Activated effector memory CD4-positive, alpha-beta T cell treated with Interleukin-2 at 50 U/mL for 16 hours (primary cell): Measurements from ENCODE around the gene MECP2.
A peak's percentile ranks its signal among the peaks of the same experiment; 100 is the strongest.

Experiments used
- DNase-seq: peaks from one replicate; pipeline ENCODE4 v3.0.0-alpha.2; 2020

The MECP2 gene

DNA sequence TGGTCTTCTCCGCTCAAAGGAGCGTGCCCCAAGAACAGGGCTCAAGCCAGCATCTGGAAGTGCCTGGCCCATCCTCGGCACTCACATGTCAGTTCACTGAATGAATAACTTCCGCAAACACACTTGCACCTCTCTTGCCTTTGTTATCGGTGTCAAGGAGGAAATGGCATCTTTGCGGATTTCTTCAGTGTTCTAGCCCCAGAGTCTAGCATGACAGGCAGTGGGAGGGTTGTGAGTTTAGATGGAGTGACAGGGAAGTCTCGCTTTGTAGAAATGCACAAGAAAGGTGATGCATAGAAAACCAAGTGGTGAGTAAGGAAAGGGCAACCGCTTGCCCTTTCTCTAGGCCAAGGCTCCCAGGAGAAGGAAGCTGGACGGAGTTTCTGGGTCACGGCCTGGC is 17.6 kb upstream of the MECP2 start:
- no peak for DNase-seq

DNA sequence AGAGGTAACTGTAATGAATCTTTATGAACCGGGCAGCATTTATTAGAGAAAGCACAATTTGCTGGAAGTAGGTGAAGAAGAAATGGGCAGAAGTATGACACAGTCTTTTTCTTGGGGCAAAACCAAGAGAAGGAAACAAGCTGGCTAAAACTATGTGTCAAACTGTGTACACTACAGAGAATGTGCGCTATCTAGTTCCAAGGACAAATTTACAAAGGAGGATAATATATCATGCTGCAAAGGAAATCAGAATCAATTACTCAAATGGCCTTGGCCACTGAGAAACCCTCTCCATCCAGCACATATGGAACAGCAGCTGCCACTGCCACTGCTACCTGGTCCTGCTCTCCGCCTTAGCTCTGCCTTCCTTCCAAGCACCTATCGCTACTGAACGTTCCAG is 17.1 kb upstream of the MECP2 start:
- DNase-seq, result no peak

DNA sequence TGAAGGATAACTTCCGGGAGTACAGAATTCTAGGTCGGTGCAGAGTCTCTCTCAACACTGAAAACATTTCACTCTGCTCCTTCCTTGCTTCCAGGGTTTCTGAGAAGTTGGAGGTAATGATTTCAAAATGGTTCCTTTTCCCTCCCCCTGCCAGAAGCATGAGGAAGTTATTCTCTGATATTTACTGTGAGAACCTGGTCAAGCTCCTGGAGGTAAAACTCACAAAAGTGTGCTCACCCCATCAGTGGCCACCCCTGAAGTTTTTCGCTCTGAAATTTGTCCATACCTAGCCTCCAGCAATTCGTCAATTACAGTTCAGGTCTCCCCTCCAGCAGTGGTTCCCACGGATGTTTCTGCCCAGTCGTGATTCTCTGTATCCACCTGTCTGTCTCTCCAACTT is 16.2 kb upstream of the MECP2 start:
- no peak for DNase-seq

DNA sequence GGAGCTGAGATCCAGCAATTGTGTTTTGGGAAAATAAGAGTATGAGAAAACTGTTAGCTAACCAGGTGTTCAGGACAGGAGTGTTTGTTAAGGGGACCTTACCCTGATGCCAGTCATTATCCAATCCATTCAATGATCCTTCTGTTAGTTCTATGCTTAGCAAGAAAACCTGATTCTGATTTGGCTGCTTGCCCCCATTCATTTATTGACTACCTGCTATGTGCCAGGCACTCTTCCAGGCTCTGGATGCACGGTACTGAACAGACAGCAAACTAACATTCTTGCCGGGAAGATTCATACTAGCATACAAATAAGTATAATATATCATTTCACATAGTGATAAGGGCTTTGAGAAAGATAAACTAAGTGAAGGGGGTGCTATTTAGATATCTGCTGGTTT is 1.0 kb upstream of the MECP2 start:
- DNase-seq, result no peak

DNA sequence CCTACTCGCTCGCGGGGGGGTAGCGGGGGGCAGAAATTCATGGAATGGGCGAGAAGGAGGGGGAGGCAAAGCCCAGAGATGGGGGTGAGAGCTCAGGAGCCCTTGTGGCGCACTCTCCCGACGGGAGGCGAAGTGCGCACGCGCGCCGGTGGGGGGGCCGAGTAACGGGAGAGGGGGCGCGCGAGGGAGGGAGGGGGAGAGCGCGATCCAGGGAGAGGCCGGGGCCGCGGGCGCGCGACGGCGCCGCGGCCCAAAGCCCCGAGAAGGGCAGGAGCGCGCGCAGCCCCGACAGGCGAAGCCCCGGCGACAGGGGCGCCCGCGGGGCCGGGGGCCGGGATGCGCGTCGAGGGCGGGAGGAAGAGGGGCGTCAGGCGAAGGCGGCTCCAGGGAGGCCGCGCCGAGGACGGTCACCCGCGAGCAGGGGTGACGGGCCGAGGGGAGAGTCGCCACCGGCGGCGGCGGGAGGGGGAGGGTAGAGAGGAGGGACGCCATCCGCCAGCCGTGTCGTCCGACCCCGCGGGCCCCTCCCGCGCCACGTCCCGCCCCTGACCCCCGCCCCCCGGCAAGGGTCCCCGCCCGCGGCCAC is 421 bp downstream of the MECP2 start:
- peak; percentile 48 for DNase-seq

DNA sequence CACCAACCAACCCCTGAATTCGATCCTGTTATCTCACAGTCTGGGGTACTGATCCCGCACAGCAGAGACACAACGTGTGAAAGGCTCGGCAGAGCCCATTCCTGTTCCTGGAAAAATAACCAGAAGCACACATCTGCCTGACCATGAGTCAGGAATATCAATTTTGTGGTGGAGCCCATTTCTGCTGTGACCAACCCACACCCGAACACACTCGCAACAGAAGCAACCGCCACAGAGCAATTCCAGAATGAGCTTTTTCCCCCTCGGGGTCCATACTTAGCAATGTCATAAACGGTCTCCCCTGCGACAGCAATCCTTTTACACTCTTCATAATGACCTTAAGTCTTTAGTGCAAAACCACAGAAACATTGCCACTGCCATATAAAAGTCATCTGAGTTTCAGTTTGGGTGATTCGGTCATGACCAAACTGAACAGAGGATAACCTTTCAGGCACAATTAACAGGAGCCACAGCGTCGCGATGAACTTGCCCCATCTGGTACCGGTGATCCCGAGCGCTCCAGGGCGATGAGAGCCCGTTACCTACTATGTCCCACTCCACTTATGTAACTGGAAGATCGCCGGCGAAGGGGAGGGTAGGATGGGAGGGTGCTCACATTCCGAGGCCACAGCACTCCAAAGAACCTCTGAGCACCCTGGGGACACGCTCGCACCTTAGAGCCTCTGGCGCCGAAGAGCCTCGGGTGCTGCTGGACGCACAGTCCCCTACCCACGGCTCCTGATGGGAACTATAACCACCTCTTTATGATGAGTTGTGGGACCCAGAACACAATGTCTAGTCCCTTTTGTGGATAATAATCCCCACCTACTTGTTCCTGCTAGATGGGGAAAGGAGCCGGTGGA is 1.1 kb downstream of the MECP2 start:
- no peak for DNase-seq

DNA sequence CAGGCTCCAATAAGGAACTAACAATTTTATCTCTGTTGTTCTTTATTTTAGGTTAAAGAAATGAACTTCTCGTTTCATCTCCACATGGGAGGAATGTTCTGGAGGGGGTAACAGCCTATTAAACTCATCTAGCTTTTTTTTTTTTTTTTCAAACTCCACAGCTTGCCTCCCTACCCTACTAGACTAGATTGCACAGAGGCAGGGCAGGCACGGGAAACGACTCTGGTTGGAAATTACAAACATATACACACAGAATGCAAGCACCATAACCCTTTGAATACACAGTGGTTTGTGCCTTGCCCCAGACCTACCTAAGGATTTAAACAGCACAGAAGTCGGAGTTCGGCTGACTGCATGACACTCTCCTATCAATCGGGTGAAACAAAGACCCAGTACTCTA is 2.7 kb downstream of the MECP2 start:
- DNase-seq, result no peak

DNA sequence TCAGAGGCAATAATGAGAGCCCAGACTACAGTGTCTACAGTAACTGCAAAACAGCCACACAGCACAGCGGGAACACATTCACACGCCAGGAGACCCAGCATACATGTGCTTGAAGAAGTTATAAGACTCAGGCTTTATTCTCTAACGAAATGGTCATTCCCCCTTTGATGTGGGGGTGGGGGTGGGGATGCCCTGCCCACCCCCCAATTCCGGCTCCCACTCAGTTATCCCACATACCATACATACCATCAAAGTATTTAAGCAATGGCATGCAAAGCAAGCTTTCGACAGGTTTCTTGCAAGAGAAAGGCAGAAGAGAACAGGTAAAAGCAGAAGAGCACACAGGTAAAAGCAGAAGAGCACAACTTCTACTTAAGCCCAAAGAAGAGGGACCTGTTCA is 3.6 kb downstream of the MECP2 start:
- DNase-seq, result no peak

DNA sequence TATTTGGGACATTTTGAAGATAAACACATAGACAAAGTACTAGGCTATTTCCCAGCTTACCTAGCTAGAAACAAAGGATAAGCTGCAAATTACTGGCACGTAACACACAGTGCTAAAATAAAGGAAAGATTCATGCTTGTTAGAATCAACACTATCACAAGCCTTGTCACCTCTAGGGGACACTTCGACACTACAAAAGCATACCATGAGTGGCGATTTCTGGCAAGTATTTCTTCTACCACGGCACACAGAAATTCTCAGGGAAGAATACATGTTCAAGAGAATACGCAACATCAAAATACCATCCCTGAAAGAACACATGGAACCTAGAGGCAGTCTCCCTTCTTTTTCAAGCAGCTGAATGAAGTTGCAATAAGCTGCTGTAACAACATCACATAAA is 5.1 kb downstream of the MECP2 start:
- no peak for DNase-seq

DNA sequence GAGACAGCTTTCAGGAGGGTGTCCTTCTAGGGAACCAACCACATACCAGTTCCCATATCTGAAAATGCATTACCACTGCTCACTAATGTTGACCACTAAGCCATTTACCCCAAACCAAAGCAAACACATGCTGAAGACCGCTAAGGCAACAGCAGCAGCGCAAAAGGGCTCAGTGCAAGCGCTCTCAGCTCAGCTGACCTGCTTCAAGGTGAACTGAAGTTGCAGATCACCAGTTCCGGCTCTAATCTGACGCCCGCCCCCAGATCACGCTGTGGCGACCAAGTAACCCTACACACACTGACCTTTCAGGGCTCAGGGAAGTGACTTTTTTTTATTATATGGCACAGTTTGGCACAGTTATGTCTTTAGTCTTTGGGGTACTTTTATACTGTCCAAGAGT is 5.8 kb downstream of the MECP2 start:
- DNase-seq, result no peak

DNA sequence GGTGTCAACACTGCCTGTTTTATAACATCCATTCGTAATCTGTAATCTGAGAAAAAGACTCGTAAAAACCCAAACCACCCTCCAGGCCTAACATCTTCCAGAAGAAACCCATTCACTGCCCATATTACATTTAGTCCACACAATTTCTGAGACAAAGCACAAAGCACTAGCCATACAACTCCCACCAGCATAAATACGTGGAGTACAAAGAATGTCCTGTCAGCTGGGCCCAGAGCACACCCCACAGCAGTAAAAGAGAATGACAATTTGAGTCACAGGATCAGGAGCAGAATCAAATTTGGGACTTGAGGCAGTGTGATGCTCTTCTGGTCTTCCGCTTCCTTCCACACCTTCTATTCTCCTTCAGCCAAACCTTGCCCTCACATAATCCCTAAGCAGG is 6.8 kb downstream of the MECP2 start:
- no peak for DNase-seq

DNA sequence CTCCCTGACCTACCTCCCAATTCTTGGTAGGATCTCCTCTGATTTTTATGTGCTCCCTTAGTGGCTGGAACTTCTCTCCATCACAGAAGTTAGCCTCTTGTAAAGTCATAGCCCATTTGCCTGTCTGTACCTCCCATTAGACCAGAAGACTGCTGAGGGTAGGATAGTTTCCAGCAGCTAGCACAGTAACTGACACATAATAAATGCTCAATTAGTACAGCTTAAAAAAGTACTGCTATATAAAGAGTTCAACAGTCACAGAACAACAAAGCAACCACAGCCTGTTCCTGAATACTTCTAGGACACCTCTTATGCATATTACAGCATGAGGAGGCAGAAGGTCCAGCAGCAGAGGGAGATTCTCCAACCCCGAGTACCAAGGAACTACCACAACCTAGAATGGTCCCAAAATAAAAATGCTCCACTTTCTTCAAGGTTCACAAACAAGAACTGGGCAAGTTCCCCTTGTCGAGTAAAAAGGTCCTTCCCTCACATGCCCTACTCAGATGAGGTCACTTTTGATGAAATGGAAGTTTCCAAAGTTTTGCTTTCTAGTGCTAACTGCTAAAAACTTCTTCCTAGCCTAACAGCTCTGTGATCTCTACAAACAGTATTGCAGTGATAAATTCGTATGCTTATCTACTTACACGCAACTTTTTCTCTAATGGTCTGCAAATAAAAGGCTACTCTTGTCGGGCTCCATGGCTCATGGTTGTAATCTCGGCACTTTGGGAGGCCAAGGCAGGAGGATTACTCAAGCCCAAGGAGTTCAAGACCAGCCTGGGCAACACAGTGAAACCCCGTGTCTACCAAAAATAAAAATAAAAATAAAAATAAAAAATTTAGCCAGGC is 12.8 kb downstream of the MECP2 start:
- no peak for DNase-seq

DNA sequence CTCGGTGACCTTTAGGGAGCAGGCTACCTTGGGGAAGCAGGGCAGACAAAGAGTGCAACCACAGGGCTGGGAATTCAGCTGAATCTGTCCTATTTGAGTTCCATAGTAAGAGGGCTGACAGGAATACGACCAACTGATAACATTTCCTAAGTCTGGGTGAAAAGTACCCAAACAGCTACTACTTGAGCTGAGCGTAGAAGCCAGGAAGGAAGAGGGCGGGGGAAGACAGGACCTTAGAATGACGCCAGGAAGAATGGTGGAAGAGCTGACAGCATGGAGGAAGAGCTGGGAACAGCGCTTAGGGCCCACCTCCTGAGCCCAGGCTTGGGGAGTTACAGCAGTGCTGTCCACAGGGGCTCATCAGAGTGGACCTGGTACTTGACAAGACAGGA is 14.4 kb downstream of the MECP2 start:
- no peak for DNase-seq

DNA sequence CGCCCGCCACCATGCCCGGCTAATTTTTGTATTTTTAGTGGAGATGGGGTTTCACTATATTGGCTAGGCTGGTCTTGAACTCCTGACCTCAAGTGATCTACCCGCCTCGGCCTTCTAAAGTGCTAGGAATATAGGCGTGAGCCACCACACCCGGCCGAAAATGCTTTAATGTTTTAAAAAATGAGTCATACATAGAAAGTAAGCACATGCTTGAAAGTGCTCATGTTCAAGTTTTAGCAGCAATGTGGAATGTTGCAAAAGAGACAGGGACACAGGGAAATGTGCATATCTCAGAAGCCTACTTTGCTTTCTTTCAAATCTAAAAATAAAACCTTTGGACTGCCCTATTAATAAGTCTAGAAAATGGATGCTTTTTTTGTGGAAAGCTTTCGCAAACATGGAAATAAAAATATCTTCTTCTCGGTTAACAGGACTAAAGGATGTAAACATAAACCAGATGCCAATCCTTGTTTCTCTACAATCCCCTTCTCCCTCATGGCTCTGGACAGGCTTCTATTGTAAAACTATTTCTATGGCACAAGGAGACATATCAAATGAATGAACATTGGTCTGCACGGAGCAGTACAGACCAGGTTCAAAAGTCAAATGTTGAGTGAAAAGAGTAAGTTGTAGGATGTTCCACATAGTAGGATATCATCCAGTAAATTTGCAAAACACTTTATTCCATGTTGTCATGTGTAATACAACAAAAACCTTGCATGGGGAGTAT is 15.0 kb downstream of the MECP2 start:
- no peak for DNase-seq

DNA sequence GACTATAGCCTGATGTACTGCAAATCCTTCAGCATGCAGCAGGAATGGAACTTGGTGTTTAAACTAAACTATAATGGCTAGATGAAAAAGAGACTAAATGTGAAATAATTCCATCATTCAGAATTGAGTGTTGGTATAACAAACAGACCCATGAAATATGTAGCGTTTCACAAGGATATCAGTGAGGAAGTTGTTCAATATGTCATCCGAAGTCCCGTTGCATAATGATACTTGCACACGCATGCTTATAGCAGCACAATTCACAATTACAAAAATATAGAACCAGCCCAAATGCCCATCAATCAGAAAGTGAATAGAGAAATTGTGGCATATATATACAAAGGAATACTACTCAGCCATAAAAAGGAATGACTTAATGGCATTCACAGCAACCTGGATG is 20.4 kb downstream of the MECP2 start:
- no peak for DNase-seq

DNA sequence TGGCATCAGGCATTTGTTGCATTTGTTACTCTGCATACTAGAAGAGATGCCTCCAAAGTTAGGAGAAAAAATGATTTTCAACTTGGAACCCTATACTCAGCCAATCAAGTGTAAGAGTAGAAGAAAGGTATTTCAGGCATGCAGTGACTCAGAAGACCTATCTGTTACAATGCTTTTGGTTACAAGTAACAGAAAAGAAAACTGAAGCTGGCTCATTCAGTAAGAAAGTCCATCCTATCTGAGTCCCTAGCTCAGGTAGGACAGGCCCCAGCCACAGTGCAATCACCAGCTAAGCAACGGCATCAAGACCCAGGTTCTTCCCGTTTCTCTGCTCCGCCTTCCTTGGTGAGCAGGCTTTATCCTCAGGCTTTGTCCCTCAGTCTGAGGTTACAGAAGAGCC is 23.3 kb downstream of the MECP2 start:
- no peak for DNase-seq

DNA sequence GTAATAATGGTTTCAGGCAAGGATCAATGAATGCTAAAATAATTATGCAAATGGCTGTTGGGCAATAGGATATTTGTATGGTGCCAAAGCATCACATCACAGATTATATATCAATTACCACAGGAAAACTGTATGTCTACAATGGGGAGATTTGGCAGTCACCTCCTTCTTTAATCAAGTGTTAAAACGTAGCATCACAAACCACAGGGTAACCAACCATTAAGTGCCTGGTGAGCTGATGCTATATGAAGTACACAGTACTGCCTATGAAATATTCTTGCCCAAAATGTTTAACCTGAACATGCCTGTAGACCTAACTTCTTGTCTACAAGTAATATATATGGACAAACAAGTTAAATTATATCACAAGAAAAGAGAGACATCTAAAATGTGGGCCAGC is 25.3 kb downstream of the MECP2 start:
- no peak for DNase-seq

DNA sequence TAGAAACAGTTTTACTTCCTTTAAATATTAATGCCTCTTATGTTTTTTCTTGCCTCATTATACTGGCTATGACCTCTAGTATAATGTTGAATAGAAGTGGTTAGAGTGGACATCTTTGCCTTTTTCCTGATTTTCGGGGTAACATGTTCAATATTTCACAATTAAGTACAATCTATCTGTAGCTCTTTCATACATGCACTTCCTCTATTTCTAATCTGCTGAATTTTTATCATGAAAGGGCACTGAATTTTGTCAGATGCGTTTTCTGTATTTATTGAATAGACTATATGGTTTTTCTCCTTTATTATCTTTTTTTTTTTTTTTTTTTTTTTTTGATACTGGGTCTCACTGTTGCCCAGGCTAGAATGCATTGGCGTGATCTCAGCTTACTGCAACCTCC is 29.0 kb downstream of the MECP2 start:
- no peak for DNase-seq

DNA sequence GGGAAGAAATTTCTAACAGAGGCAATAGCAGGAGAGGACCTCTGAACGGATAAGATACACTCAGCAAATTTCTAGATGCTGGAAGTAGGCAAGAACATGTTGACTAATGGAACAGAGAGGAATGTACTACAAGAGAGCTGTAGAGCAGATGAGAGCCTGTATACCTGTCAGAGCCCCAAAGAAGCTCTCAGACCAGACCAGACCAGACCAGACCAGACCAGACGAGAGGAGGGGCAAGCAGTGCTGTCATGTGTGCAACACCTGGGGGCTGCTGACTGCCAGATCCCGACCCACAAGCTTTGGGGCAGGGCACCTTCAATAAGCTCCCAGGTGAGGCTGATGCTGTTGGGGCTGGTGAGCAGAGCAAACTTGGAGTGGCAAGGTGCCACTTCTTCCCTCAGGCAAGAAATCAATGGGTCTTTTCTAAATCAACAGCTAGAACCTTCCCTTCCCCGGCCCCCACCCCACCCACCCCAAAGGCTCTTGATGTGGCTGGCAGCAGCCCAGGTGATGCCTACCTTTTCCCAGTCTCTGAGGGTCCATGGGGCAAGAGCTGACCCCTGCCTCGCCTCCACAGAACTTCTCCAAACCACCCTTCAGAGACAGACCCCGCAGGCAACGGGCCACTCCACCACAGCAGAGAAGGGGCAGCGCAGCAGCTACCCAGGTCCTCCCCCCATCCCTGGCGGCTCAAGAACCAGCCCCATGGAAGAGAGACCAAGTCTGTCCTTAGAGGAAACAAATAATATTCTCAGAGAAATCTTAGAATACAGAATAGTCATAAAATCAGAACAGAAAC is 32.7 kb downstream of the MECP2 start:
- no peak for DNase-seq

DNA sequence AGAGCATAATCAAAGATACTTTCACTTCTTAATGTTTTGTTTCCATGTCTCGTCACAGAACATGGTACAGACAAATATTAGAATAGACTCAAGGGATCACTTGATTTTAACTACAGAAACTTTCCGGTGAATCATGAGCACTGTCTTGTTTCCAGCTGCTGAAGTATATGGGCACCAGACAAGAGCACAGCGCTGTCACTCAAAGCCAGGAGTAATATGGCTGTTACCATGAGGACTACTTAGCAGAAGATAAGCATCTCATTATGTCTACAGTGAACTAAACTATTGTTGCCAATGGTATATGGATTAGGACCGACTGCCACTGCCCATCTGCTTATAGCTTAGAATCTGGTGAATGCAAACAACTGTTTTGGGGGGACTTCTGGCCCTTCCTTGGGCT is 34.3 kb downstream of the MECP2 start:
- no peak for DNase-seq

DNA sequence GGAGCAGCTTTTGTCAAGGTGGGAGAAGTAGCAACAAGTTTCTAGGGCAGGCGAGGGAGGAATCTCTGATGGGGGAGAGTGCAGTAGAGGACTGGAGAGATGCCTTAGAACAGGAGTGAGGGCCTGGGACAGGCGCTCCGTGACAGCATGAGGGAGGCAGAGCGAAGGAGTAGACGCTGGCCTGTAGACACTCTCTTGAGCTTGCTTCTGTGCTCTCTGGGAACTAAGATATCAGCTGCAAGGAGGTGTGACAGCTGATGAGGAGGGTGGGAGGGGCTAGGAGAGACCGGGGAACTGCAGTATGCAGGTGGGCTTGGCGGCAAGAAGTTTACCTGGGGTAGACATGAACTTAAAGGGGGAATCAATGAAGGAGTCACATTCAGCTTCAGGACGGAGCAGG is 35.7 kb downstream of the MECP2 start:
- no peak for DNase-seq

DNA sequence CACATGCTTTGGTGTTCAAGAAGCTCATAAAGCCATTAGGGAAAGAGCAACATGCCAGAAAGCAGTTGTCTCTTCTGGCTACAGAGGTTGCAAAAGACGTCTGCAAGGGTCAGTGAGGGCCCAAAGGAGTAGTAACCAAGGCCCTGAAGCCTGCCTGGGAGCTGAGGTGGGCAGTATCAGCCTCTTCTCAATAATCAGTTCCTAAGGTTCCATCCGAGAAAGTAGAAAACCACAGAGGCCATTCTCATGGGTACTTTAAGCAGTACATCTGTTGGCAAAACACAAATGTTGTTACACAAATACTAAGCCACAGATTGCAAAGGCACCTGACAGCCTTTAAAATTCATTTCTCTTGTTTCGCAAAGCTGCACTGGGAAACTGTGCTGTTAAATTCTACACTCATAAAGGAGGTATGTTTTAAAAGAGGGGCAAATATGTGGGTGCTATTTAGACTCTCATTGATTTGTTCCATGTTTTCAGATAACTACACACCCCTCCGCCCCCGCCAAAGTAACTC is 37.7 kb downstream of the MECP2 start:
- DNase-seq, result no peak
